HS-27A (cell line): Measurements from ENCODE around the gene COL27A1.

ENCODE experiments used
- DNase-seq: peaks from one replicate; pipeline ENCODE4 v3.0.0-alpha.2; 2012; ENCODE audit warnings: low read depth, missing footprints

Gene COL27A1

GRCh38 chr9:114287763-114288192, 132.4 kb downstream of the COL27A1 start:
- no peak for DNase-seq

GRCh38 chr9:114288193-114289091, 133.1 kb downstream of the COL27A1 start:
- DNase-seq = no peak

- DNase-seq = no peak
Measured at GRCh38 chr9:114289106-114289505, 133.8 kb downstream of the COL27A1 start.

- DNase-seq = no peak
Measured at GRCh38 chr9:114289571-114290481, 134.5 kb downstream of the COL27A1 start.

GRCh38 chr9:114290561-114290986, 135.2 kb downstream of the COL27A1 start:
- no peak for DNase-seq

- peak; percentile 24 for DNase-seq
Measured at GRCh38 chr9:114291064-114291474, 135.7 kb downstream of the COL27A1 start.

- DNase-seq = no peak
Measured at GRCh38 chr9:114291886-114292590, 136.7 kb downstream of the COL27A1 start.

GRCh38 chr9:114294664-114295063, 139.3 kb downstream of the COL27A1 start:
- no peak for DNase-seq

GRCh38 chr9:114296338-114296737, 141.0 kb downstream of the COL27A1 start:
- no peak for DNase-seq

GRCh38 chr9:114299286-114300152, 144.2 kb downstream of the COL27A1 start:
- DNase-seq = no peak

GRCh38 chr9:114300153-114300845, 145.0 kb downstream of the COL27A1 start:
- no peak for DNase-seq

GRCh38 chr9:114300846-114301797, 145.8 kb downstream of the COL27A1 start:
- DNase-seq = no peak

GRCh38 chr9:114301798-114302565, 146.6 kb downstream of the COL27A1 start:
- no peak for DNase-seq

- DNase-seq = no peak
Measured at GRCh38 chr9:114302727-114303126, 147.4 kb downstream of the COL27A1 start.

- DNase-seq = no peak
Measured at GRCh38 chr9:114303571-114303970, 148.2 kb downstream of the COL27A1 start.

GRCh38 chr9:114303977-114304376, 148.6 kb downstream of the COL27A1 start:
- DNase-seq = no peak

- no peak for DNase-seq
Measured at GRCh38 chr9:114304416-114305188, 149.3 kb downstream of the COL27A1 start.

- DNase-seq = no peak
Measured at GRCh38 chr9:114307899-114308267, 152.5 kb downstream of the COL27A1 start.
